H9 (cell line): ENCODE results near the gene SNX21. TPM values are rescaled to one million over a fixed set of nuclear protein-coding genes. Genes with fewer than 3 reads are reported as not detected.

ENCODE experiments used
- DNase-seq: peaks from one replicate; pipeline ENCODE4 v3.0.0-alpha.2; 2017
- H2AFZ ChIP-seq: one replicate; pipeline ENCODE4 v1.6.1; 2013; ENCODE audit warnings: mild to moderate bottlenecking, low read length, control low read depth, moderate library complexity
- H2AK5ac ChIP-seq: 2 replicates; pipeline ENCODE4 v1.6.1; 2013; ENCODE audit warnings: low read length, control low read depth, mixed read lengths; ENCODE audit not compliant: insufficient read length
- H2BK120ac ChIP-seq: one replicate; pipeline ENCODE4 v1.6.1; 2013; ENCODE audit warnings: low read depth, mild to moderate bottlenecking, low read length, control low read depth, inconsistent platforms; ENCODE audit not compliant: poor library complexity, severe bottlenecking
- H2BK12ac ChIP-seq: 2 replicates; pipeline ENCODE4 v1.6.1; 2013; ENCODE audit warnings: low read length, control low read depth, mixed read lengths, low read depth; ENCODE audit not compliant: insufficient read length
- H2BK15ac ChIP-seq: 2 replicates; pipeline ENCODE4 v1.6.1; 2013; ENCODE audit warnings: low read depth, low read length, control low read depth
- H2BK20ac ChIP-seq: one replicate; pipeline ENCODE4 v1.6.1; 2013; ENCODE audit warnings: low read depth, mild to moderate bottlenecking, low read length, control low read depth, inconsistent platforms; ENCODE audit not compliant: poor library complexity, severe bottlenecking
- H2BK5ac ChIP-seq: 2 replicates; pipeline ENCODE4 v1.6.1; 2013; ENCODE audit warnings: low read length, control low read depth, mixed read lengths; ENCODE audit not compliant: insufficient read length
- H3K14ac ChIP-seq: 2 replicates; pipeline ENCODE4 v1.6.1; 2013; ENCODE audit warnings: low read length, control low read depth; ENCODE audit not compliant: insufficient read depth
- H3K18ac ChIP-seq: 2 replicates; pipeline ENCODE4 v1.6.1; 2013; ENCODE audit warnings: low read depth, mild to moderate bottlenecking, mixed read lengths, low read length, control low read depth; ENCODE audit not compliant: insufficient read length
- H3K23ac ChIP-seq: 2 replicates; pipeline ENCODE4 v1.6.1; 2013; ENCODE audit warnings: low read length, control low read depth, mixed read lengths, low read depth; ENCODE audit not compliant: insufficient read length
- H3K23me2 ChIP-seq: 2 replicates; pipeline ENCODE4 v1.6.1; 2013; ENCODE audit warnings: low read depth, mild to moderate bottlenecking, mixed read lengths, low read length, control low read depth; ENCODE audit not compliant: insufficient read length, poor library complexity, severe bottlenecking
- H3K27ac ChIP-seq: 2 replicates; pipeline ENCODE4 v1.5.1; 2013; ENCODE audit warnings: low read length, control low read depth, mixed read lengths, low read depth; ENCODE audit not compliant: insufficient read length
- H3K27me3 ChIP-seq: 2 replicates; pipeline ENCODE4 v1.6.1; 2013; ENCODE audit warnings: low read length, control low read depth, inconsistent platforms; ENCODE audit not compliant: insufficient read depth
- H3K4ac ChIP-seq: 2 replicates; pipeline ENCODE4 v1.6.1; 2013; ENCODE audit warnings: low read depth, mild to moderate bottlenecking, control low read depth, inconsistent platforms, low read length, moderate library complexity
- H3K4me1 ChIP-seq: 2 replicates; pipeline ENCODE4 v1.6.1; 2013; ENCODE audit warnings: low read length, control low read depth, inconsistent platforms; ENCODE audit not compliant: insufficient read depth
- H3K4me2 ChIP-seq: 2 replicates; pipeline ENCODE4 v1.6.1; 2013; ENCODE audit warnings: low read length, control low read depth, mixed read lengths; ENCODE audit not compliant: insufficient read length, insufficient read depth
- H3K56ac ChIP-seq: 2 replicates; pipeline ENCODE4 v1.6.1; 2013; ENCODE audit warnings: low read depth, mild to moderate bottlenecking, mixed read lengths, low read length, control low read depth; ENCODE audit not compliant: insufficient read length
- H3K79me1 ChIP-seq: 2 replicates; pipeline ENCODE4 v1.6.1; 2013; ENCODE audit warnings: low read depth, mild to moderate bottlenecking, moderate library complexity, low read length, control low read depth, inconsistent platforms; ENCODE audit not compliant: insufficient read depth, poor library complexity, severe bottlenecking
- H3K79me2 ChIP-seq: 2 replicates; pipeline ENCODE4 v1.6.1; 2013; ENCODE audit warnings: low read length, control low read depth, inconsistent platforms; ENCODE audit not compliant: insufficient read depth
- H3K9ac ChIP-seq: 2 replicates; pipeline ENCODE4 v1.6.1; 2013; ENCODE audit warnings: low read length, control low read depth, mixed read lengths; ENCODE audit not compliant: insufficient read length; ENCODE audit errors: extremely low read depth
- H3K9me3 ChIP-seq: one replicate; pipeline ENCODE4 v1.6.1; 2013; ENCODE audit warnings: low read depth, low read length, inconsistent platforms; ENCODE audit not compliant: control insufficient read depth
- H3T11ph ChIP-seq: one replicate; pipeline ENCODE4 v1.6.1; 2013; ENCODE audit warnings: mild to moderate bottlenecking, low read length, control low read depth, inconsistent platforms
- H4K20me1 ChIP-seq: one replicate; pipeline ENCODE4 v1.6.1; 2013; ENCODE audit not compliant: control insufficient read depth, insufficient read length, insufficient read depth
- H4K5ac ChIP-seq: 2 replicates; pipeline ENCODE4 v1.6.1; 2013; ENCODE audit warnings: low read depth, mild to moderate bottlenecking, mixed read lengths, low read length, control low read depth; ENCODE audit not compliant: insufficient read length
- H4K8ac ChIP-seq: replicated peaks from 2 replicates; pipeline ENCODE4 v1.6.1; 2013; ENCODE audit warnings: low read length, control low read depth, mixed read lengths, low read depth; ENCODE audit not compliant: insufficient read length
- H4K91ac ChIP-seq: 2 replicates; pipeline ENCODE4 v1.6.1; 2013; ENCODE audit warnings: low read depth, mild to moderate bottlenecking, moderate library complexity, mixed read lengths, low read length, control low read depth; ENCODE audit not compliant: insufficient read length
- H3K27ac Mint-ChIP-seq, 3 experiments: 2 replicates in 2 of 3; 3 replicates in 1 of 3; pipeline ENCODE4 v1.8.0; 2020 to 2021; ENCODE audit warnings: mixed read lengths in 3 of 3, mild to moderate bottlenecking in 1 of 3, moderate library complexity in 1 of 3
- H3K27me3 Mint-ChIP-seq: 2 replicates; pipeline ENCODE4 v1.8.0; 2021; ENCODE audit warnings: low read depth, mild to moderate bottlenecking, moderate library complexity, mixed read lengths
- H3K36me3 Mint-ChIP-seq, 3 experiments: 2 replicates in 2 of 3; 3 replicates in 1 of 3; pipeline ENCODE4 v1.8.0; 2020 to 2021; ENCODE audit warnings: low read depth in 3 of 3, mixed read lengths in 3 of 3; ENCODE audit not compliant: insufficient read depth in 1 of 3
- H3K4me1 Mint-ChIP-seq, 2 experiments: 2 replicates each; pipeline ENCODE4 v1.8.0; 2020; ENCODE audit warnings: mixed read lengths in 2 of 2
- H3K4me3 Mint-ChIP-seq, 2 experiments: 2 replicates in 1 of 2; 3 replicates in 1 of 2; pipeline ENCODE4 v1.8.0; 2020 to 2021; ENCODE audit warnings: mild to moderate bottlenecking in 2 of 2, mixed read lengths in 2 of 2, moderate library complexity in 1 of 2
- H3K9me3 Mint-ChIP-seq, 2 experiments: 2 replicates in 1 of 2; 3 replicates in 1 of 2; pipeline ENCODE4 v1.8.0; 2020; ENCODE audit warnings: mild to moderate bottlenecking in 2 of 2, mixed read lengths in 2 of 2, moderate library complexity in 1 of 2
- CTCF ChIP-seq: fragments of 200-600 bp; sonication (generic); conservative IDR thresholded peaks from 3 replicates; pipeline ENCODE4 v1.8.0; 2021; ENCODE audit warnings: antibody characterized with exemption, mild to moderate bottlenecking
- WGBS: extraction: QIAGEN DNeasy Blood & Tissue Kit; methylation state at CpG from one replicate; pipeline ENCODE4 v1.1.7; 2013; ENCODE audit warnings: missing lambda C conversion rate, low lambda C conversion rate, mixed read lengths; ENCODE audit not compliant: insufficient read length; ENCODE audit errors: extremely low coverage; 5-methylcytosine and 5-hydroxymethylcytosine counted together
- total RNA-seq: library from RNA; stranded (reverse); gene quantifications from 2 replicates; pipeline ENCODE4 v1.2.1, GENCODE V29; 2021

The SNX21 gene
- total RNA-seq, 1 experiment from 2014 or later: 20.5 TPM

GRCh38 chr20:45867136-45867818 is 33.7 kb downstream of the SNX21 start:
- no peak overlapping the region for H2AK5ac ChIP-seq
- H3K27ac ChIP-seq: no peak overlapping the region
- H2BK20ac ChIP-seq: no peak overlapping the region
- H3K4me2 ChIP-seq: no peak overlapping the region
- Mint-ChIP-seq H3K9me3 (no peaks in the 10 kb centered on the region), H3K27me3 (no peaks in the 10 kb centered on the region), H3K36me3 (peaks cover 0 to 4% (median 0%) of the 10 kb centered on the region in 3 experiments; a peak in 1 of 7 replicates), H3K4me1 (no peaks in the 10 kb centered on the region), H3K4me3 (no peak overlapping the region), H3K27ac (no peak overlapping the region)
- H2BK120ac ChIP-seq: no peak overlapping the region
- no peak overlapping the region for H3K23ac ChIP-seq
- no CpG with 5 or more reads among the region's 6 CpGs for WGBS
- no peaks in the 10 kb centered on the region for H4K20me1 ChIP-seq
- no peaks in the 10 kb centered on the region for H3K27me3 ChIP-seq
- H3K79me2 ChIP-seq: no peaks in the 10 kb centered on the region
- no peak overlapping the region for H4K8ac ChIP-seq
- H3K4me1 ChIP-seq: no peaks in the 10 kb centered on the region
- no peak for DNase-seq
- H4K91ac ChIP-seq: no peak overlapping the region
- H3K9me3 ChIP-seq: no peaks in the 10 kb centered on the region
- no peak overlapping the region for H3K4ac ChIP-seq
- H2BK15ac ChIP-seq: no peak overlapping the region
- no peak overlapping the region for H4K5ac ChIP-seq
- TF ChIP-seq CTCF: no peak
- no peaks in the 10 kb centered on the region for H3K23me2 ChIP-seq
- H3K18ac ChIP-seq: no peak overlapping the region
- H3T11ph ChIP-seq: no peak overlapping the region
- H3K79me1 ChIP-seq: no peaks in the 10 kb centered on the region
- H3K9ac ChIP-seq: no peak overlapping the region
- no peak overlapping the region for H3K56ac ChIP-seq
- no peak overlapping the region for H2BK5ac ChIP-seq
- no peak overlapping the region for H3K14ac ChIP-seq
- no peak overlapping the region for H2BK12ac ChIP-seq
- H2AFZ ChIP-seq: no peak overlapping the region
